ENCODE results near the gene TNFAIP8L3. TPM values are rescaled to one million over a fixed set of nuclear protein-coding genes. Genes with fewer than 3 reads are reported as not detected.

TNFAIP8L3 gene
- total RNA-seq, 2 experiments from 2014 or later = not detected

DNA sequence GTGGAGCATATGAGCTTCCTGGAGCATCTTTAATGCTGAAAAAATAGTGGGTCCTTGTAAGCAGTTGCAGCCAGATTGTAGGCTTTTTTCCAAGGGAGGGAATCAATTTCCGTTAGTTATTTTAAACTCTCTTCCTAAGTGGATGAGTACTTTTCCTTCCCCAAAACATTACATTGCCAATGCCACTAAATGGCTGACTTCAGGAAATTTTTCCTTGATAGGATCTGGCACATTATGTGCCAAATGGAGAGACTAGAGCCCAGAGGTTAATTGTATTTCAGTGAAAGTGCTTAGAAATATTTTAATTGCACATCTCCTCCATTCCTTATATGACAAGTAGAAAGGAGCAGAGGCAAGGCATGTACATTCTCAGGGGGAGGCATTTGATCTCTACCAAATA, 83.5 kb downstream of the TNFAIP8L3 start:
- intact Hi-C loops (cut with DNase I, micrococcal nuclease) = no loop called here
- H3K4me1 ChIP-seq (ENCODE audit: insufficient read depth, low read length) = no peaks in the 10 kb centered on the region
- Mint-ChIP-seq H3K27me3 (no peaks in the 10 kb centered on the region), H3K4me1 (ENCODE audit: low read depth) (no peaks in the 10 kb centered on the region), H3K27ac (no peak overlapping the region), H3K4me3 (no peak overlapping the region), H3K36me3 (ENCODE audit: low read depth) (peaks cover 45% of the 10 kb centered on the region), H3K9me3 (peaks cover 8% of the 10 kb centered on the region)
- TF ChIP-seq, protein P1, sequence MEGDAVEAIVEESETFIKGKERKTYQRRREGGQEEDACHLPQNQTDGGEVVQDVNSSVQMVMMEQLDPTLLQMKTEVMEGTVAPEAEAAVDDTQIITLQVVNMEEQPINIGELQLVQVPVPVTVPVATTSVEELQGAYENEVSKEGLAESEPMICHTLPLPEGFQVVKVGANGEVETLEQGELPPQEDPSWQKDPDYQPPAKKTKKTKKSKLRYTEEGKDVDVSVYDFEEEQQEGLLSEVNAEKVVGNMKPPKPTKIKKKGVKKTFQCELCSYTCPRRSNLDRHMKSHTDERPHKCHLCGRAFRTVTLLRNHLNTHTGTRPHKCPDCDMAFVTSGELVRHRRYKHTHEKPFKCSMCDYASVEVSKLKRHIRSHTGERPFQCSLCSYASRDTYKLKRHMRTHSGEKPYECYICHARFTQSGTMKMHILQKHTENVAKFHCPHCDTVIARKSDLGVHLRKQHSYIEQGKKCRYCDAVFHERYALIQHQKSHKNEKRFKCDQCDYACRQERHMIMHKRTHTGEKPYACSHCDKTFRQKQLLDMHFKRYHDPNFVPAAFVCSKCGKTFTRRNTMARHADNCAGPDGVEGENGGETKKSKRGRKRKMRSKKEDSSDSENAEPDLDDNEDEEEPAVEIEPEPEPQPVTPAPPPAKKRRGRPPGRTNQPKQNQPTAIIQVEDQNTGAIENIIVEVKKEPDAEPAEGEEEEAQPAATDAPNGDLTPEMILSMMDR (IDR thresholded peaks at IDR 0.05) = no peak
- H3K4me3 ChIP-seq (ENCODE audit: low read length) = no peak overlapping the region
- no peak for DNase-seq
- ATAC-seq (ENCODE audit: poor library complexity) = no peak
- no peaks in the 10 kb centered on the region for H3K36me3 ChIP-seq (ENCODE audit: insufficient read depth, low read length)
- POLR2A ChIA-PET = no interaction called here
- CTCF ChIA-PET = no interaction called here
- H3K9me3 ChIP-seq (ENCODE audit: control insufficient read depth in 1 of 2, insufficient read depth in 1 of 2, low read length in 2 of 2) = peaks cover 0 to 8% of the 10 kb centered on the region in 2 experiments
- no peak overlapping the region for H3K27ac ChIP-seq (ENCODE audit: low read depth in 1 of 2, low read length in 2 of 2)
- no peaks in the 10 kb centered on the region for H3K27me3 ChIP-seq (ENCODE audit: control insufficient read depth in 1 of 2, insufficient read depth in 2 of 2, low read length in 2 of 2)

DNA sequence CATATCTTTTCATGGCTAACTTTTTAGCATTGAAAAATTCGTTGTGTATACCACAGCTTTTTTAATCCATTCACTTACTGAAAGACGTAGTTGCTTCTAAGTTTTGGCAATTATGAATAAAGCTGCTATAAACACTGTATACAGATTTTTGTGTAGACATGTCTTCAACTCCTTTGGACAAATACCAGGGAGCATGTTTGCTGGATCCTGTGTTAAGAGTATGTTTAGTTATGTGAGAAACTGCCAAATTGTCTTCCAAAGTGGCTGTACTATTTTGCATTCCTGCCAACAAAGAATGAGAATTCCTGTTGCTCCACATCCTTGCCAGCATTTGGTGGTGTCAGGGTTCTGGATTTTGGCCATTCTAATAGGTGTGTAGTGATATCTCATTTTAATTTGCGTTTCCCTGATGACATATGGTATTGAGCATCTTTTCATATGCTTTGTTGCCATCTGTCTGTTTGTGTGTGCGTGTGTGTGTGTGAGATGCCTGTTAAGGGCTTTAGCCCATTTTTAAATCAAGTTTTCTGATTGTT, 87.5 kb downstream of the TNFAIP8L3 start:
- H3K4me3 ChIP-seq (ENCODE audit: low read length) = no peak overlapping the region
- H3K4me1 ChIP-seq (ENCODE audit: insufficient read depth, low read length) = no peaks in the 10 kb centered on the region
- H3K9me3 ChIP-seq (ENCODE audit: control insufficient read depth in 1 of 2, insufficient read depth in 1 of 2, low read length in 2 of 2) = peaks cover 0 to 4% of the 10 kb centered on the region in 2 experiments
- POLR2A ChIA-PET = no interaction called here
- no peak overlapping the region for H3K27ac ChIP-seq (ENCODE audit: low read depth in 1 of 2, low read length in 2 of 2)
- ATAC-seq (ENCODE audit: poor library complexity) (no peak), DNase-seq (no peak)
- no peak overlapping the region for H3K27ac Mint-ChIP-seq
- H3K36me3 ChIP-seq (ENCODE audit: insufficient read depth, low read length) = peaks cover 7% of the 10 kb centered on the region
- no peak overlapping the region for H3K4me3 Mint-ChIP-seq
- intact Hi-C loops (cut with DNase I, micrococcal nuclease) = no loop called here
- CTCF ChIA-PET = no interaction called here
- H3K27me3 ChIP-seq (ENCODE audit: control insufficient read depth in 1 of 2, insufficient read depth in 2 of 2, low read length in 2 of 2) = no peaks in the 10 kb centered on the region
- no peaks in the 10 kb centered on the region for H3K27me3 Mint-ChIP-seq
- peaks cover 62% of the 10 kb centered on the region for H3K36me3 Mint-ChIP-seq (ENCODE audit: low read depth)
- peaks cover 8% of the 10 kb centered on the region for H3K9me3 Mint-ChIP-seq
- no peaks in the 10 kb centered on the region for H3K4me1 Mint-ChIP-seq (ENCODE audit: low read depth)
- TF ChIP-seq, protein P1 (IDR thresholded peaks at IDR 0.05) = no peak

Other genes with a start within 250 kb of the TNFAIP8L3 start
- 1 to 10 TPM; 6.3 to 6.6 TPM for gene AP4E1, start 186.2 kb downstream of the TNFAIP8L3 start, total RNA-seq
- not detected for gene CYP19A1, start 243.7 kb upstream of the TNFAIP8L3 start, total RNA-seq
- not detected for gene GLDN, start 246.7 kb upstream of the TNFAIP8L3 start, total RNA-seq

Measured in CD4-positive, alpha-beta T cell (primary cell).